Suprapubic skin (tissue), 4 donors: ENCODE results near the gene ZEB2.

ENCODE experiments used
- CTCF ChIP-seq, 2 donors: fragments of 200-600 bp in 1 of 2; fragments of 450-650 bp in 1 of 2; sonication (generic) in 1 of 2; IDR thresholded peaks; one replicate each; pipeline ENCODE4 v1.5.1; 2016 to 2019; ENCODE audit warnings: antibody characterized with exemption in 2 of 2, mild to moderate bottlenecking in 1 of 2, moderate library complexity in 1 of 2
- EP300 ChIP-seq: sonication (generic); formaldehyde crosslinking; IDR thresholded peaks from one replicate; pipeline ENCODE4 v1.6.1; 2017; ENCODE audit warnings: antibody characterized with exemption
- POLR2A ChIP-seq, 2 donors: fragments of 450-650 bp; IDR thresholded peaks; one replicate each; pipeline ENCODE4 v1.6.1; 2017; ENCODE audit warnings: antibody characterized with exemption in 2 of 2, mild to moderate bottlenecking in 2 of 2, moderate library complexity in 2 of 2
- POLR2AphosphoS5 ChIP-seq, 3 donors: sonication (generic); formaldehyde crosslinking; IDR thresholded peaks; one replicate each; pipeline ENCODE4 v1.6.1; 2017; ENCODE audit warnings: antibody characterized with exemption in 3 of 3

GRCh38 chr2:144512891-144513351 lies 7.0 kb downstream of the ZEB2 start:
- TF ChIP-seq CTCF (IDR thresholded peaks at IDR 0.05) (no peak), POLR2A (IDR thresholded peaks at IDR 0.05) (peak in 1 of 2 donors; percentile 46), EP300 (no peak), POLR2AphosphoS5 (IDR thresholded peaks at IDR 0.05) (no peak)
